NCI-H2081 (cell line): ENCODE results near the gene MAGEF1.

Experiments used
- DNase-seq, 2 experiments: peaks; one replicate each; lab custom pipeline; 2025; lab: John Stamatoyannopoulos, UW

The MAGEF1 gene

DNA sequence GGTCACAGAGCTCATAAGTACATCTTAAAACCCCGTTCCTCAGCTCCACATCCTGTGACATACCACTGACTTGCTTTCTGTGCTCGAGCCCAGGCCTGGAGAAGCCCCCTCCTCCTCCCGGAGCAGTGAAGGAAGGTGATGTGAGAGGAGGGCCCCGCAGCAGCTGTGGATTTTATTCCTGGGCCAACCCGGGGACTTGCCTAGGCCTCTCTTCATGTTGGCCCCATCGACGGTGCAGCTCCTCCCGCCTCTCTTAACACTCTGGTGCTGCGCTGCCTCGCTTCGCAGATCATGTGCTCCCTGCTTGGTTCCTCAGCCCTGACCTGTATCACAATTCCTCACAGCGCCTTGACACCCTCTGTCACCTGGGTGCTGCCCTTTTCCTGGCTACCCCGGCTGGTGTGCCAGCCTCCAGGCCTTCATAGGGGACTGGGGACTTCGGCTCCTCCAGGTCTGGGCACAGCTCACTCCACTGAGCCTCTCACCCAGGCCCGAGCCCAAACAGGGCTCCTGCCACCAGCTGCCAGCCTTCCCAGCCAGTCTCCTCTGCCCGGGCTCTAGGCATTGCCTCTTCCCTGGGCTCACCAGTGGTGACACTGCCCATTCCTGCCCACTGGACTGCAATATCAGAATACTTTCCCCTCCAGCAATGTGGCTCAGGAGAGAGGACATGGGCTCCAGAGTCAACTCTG is 21.5 kb downstream of the MAGEF1 start:
- DNase-seq, result no peak

DNA sequence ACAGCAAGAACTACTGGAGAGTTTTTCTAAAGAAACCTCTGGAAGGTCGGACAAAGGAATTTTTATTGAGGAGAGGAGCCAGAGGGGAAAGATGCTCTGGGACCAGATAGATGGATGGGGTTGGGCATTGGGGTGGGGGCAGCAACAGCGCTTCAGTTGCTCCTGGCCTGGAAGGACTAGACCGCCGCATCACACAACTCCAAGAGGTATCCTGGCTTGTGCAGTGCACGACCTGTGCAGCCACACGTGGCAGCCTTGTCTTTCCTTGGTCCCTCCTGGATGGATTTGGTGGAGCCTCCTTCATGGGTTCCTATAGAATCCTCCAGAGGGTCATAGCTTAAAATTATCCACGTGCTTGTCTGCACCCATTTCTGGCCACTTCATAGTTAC is 23.0 kb downstream of the MAGEF1 start:
- no peak for DNase-seq

DNA sequence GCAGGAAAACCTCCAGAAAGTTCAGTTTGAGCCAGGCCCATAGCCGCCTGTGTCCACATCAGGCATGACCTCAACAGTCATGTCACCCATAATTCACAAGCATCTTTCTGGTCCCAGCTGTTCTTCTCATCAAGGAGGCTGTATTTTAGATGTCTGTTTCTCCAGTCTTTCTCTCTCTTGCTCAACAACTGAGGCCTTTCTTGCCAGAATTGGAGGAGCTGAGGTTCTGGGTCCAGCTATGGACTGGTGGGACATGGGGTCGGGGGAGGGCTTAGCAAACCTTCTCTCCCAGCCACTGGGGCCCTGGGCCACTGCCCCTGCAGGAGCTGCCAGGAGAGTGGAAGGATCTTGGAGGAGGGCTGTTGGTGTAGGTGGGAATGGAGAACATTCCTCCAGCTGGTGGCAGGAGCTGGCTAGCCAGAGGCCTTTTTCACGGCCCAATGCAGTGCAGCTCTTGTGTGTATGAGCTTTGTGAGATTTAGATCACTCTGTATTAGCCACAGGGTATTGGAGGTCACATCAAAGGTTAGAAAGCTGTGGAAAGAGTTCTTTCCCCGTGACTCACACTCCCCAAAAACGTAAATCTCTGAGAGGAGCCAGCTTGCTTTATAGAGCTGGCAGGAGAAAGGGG is 23.5 kb downstream of the MAGEF1 start:
- DNase-seq, result no peak

DNA sequence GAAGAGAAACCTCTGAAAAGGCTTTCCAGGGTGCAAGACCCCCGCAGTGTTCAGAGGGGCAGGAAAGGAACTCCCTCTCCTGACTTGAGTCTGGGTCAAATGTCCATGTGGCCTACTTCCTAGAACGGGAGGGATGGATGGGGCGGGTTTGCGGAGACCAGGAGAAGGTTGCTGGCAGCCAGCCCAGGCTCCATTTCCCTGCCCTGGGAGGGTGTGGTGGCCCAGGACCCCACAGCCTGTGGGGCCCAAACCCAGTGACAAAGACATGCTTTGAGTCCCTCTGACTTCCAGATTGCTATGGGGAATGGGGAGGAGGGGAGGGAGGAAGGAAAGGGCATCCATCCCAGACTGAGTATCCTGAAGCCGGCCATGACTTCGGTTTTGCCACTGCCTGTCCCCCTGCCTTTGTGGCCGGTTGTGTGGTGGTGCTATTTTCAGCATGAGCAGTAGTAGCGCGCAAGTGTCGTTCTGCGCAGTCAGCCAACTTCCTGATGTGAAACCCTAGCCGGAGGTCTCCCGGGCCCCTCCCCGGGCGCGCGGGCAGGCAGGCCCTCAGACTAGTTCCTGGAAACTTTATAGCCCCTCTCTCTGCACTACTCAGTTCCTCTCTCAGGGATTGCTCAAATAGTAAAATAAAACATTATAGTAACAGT is 24.4 kb downstream of the MAGEF1 start:
- no peak for DNase-seq

DNA sequence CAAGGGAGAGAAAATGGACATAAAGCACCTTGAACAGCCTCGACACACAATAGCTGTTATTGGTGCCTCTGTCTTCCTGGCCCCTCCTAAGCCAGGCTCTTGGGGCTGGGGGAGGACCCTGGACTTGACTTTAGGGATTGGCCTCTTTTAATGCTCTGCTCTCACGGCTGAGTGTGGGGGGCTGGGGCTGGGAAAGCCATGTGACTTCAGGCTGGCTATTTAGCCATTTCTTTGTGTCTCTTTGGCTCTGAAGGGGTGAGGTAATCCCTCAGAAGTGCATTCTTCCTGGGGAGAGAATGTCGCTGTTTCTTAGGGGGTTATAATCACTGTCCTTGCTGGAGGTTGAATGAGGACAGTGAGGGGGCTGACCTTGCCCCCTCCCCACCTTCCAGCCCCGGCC is 26.2 kb downstream of the MAGEF1 start:
- DNase-seq, result no peak

DNA sequence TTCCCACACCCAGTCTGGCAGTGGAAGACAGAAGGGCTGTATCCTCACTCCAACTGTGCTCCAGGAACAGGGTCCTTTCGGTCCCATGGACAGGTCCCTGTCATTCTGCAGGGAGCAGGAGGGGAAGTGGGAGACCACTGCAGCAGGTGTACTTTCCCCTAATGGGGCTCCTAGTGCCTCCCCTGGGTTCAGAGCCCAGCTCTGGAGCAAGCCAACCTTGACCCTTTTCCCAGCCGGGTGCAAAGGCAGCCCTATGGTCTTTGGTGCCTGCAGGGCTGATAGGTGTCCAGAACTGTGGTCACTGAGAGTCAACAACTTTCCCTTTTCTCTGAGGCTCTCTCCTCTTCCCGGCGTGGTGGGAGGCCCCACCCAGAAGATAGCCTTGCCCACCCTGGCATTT is 26.8 kb downstream of the MAGEF1 start:
- DNase-seq, result no peak

DNA sequence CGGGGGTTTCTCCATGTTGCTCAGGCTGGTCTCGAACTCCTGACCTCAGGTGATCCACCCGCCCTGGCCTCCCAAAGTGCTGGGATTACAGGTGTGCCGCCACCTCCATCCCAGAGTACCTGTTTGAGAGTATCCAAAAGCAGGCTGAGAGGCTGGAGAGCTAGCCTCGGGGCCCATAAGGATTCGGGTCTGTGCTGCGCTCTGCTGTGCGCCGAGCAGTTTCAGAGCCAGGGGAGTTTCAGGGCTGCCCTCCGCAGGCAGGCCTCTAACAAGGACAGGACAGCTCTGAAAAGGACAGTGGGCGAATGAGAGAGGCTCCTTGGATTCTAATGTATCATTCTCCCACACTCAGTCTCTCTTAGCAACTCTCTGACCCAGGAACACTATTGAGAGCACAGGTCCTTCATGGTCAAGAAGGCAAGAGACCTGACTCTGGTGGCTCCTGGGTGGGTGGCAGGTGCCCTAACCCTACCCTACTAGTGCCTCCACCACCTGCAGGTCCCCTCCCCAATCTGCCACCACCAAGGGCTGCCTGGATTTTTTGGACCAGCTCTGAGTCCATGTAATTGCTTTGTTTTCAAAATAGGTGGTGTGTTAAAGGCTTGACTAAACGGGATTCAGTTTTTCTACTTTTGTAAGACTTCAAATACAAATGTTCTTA is 27.8 kb downstream of the MAGEF1 start:
- no peak for DNase-seq

DNA sequence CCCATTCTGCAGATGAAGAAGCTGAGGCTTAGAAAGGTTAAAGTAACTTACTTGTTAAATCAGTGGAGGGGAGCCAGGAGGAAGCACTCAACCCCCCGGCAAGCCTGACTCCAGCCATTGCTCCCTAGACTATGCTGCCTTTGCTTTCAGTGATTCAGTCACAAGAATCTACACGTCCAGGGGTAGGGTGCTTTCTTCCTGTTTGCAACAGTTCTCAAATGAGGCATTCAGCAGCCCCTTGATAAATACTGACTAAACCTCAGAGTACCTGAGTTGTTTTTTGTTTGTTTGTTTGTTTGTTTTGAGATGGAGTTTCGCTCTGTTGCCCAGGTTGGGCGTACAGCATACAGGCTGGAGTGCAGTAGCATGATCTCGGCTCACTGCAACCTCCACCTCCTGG is 28.6 kb downstream of the MAGEF1 start:
- no peak for DNase-seq

DNA sequence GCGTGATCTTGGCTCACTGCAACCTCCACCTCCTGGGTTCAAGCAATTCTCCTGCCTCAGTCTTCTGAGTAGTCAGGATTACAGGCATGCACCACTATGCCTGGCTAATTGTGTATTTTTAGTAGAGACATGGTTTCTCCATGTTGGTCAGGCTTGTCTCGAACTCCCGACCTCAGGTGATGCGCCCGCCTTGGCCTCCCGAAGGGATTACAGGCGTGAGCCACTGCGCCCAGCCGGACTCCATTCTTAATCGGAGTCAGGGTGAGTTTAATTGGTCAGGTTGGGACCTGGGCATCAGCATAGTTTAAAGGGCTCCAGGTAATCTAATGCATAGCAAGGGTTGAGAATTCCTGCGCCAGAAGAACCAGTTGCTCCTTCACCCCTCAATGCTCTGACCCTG is 29.2 kb downstream of the MAGEF1 start:
- DNase-seq, result no peak

DNA sequence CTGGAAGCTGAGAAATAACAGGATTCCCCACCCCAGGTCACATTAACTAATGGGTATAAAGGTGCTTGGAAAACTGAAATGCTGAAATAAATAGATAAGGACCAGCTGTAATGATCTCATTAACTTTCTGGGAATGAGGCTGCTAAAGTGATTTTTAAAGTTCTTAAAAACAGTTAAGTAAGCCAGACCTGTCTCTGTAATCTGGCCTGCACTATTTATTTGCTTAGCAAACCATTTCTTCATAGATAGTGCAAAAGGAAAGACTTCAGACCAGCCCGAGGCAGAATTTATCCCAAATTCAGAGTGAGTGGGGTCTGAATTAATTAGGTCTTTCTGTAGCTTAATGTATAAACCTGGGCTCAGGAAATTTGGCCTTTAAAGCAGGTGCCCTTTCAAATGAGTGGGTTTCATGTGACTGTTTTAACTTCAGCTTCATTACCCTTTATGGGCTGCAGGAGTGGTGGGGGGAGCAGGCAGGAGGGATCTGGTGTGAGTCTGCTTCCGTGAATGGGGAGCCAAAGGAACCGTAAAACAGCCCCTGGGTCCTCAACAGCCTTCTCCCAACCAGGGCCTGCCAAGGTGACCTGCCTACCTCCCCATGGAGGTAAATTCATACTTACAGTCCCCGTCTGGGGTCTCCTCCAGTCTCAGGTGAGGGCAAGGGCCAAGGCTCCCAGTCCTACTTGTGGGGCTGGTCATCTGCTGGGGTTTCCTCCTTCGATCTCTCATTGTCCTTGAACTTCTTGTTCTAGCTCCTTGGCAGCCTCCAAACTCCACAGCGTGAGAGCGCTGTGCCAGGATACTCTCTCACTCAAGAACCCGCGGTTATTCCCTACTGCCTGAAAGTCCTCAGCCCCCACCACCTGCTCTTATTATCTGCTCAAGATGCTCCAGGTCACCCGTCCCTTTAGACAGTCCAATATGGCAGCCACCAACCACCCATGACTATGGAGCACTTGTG is 31.2 kb downstream of the MAGEF1 start:
- peak in 1 of 2 experiments; percentile 21 for DNase-seq

DNA sequence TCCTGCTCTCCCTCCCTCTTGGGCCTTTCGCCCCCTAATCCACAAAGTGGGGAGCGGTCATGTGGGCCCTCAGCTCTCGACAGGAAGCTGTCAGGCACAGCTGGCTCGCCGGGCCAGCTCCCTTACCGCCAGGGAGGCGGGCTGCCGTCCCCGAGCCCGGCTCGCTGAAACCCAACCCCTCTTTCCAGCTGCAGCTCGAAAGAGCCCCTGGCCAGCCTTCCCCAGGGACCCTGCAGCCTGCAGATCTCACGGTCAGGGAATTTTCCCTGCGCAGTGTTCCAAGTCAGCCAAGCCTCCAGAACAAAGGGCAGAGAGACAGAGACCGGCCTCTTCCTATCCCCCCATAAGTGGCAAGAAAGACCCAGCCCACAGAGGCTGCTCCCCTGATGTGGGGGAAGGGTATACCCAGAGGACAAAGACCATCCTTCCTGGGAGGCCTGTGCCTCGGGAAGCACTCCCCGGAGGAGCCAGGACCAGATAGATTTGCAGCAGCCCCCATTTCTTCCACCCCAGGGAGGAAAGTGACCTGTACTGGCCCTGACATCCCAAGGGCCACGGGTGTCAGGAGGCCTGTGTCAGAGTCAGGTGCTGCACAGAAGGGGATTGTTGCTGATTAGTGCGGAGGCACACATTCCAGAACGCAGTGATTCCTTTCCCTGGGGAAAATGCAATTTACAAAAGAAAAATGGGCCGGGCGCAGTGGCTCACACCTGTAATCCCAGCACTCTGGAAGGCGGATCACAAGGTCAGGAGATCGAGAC is 32.6 kb downstream of the MAGEF1 start:
- DNase-seq, result no peak

DNA sequence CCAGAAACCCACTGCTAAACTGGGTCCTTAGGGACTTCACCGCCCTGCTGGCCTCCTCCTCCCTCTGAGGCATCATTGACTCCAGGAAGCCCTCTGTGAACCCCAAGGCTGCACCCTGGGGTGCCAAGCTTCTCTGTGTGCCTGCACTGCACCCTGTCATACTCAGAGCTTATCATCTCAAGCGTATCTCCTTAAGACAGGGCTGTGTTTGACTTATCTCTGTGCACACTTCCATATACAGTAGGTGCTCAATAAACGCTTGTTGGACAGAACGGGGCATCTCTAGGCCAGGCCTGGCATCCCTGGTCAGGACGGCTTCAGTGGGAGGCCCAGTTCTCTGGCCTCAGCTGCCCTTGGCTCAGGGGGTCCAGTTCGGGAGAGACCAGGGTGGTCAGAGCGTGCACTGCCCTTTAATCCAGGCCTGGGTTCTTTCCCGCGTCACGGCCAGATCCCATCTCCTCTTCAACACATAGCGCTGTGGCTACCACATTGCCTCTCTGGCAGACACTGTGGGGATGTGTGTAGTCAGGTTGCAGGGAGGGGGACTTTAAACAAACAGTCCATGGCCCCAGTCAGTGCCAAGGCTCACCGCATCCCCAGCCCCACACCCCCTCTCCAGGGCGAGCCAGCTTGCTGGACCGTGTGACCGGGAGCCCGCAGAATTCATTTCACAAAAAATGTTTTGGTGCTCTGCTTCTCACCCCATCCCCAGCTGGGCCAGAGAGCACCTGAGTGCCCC is 33.4 kb downstream of the MAGEF1 start:
- DNase-seq, result no peak

DNA sequence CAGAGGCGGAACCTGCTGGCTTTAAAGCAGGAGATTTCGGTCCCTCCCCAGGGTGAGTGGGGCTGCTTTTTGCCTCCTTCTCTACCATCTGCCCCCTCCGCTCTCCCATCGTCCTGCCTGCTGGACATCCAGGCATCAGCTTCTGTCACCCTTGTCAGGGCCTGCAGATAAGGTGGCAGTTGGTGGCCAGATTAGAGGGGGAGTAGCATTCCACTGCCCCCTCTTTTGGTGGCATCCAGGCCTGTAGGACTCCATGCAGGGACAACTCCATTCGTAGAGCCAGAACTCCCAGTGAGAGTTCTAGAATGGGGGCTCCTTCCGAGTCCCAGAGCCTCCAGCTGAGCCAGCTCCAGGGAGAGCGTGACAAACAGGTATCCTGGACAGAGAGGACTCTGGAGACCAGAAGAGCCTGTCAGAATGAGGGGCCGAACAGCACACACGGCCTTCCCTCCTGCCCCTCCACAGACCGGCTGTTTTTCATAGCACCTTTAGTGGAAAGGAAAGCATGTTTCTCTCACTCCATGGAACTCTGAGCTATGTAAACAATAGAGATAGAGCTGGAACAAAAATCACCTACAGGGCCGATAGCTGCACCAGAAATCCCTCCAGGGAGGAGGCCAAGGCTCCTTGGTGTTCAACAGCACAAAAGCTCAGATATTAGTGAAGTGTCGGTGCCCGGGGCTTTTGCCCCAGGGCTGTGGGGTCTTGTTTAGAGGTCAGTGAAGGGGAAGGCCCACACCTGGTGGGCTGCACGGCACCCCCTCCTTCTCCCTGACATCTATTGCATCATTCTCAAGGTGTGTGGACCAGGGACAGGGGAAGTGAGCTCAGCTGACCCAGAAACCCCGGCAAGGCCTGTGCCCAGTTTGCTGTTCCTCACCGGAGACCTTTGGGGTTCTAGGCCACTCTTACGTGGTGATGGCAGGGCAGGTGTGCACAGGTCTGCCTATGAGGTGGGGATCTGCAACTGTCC is 34.2 kb downstream of the MAGEF1 start:
- DNase-seq, result no peak

DNA sequence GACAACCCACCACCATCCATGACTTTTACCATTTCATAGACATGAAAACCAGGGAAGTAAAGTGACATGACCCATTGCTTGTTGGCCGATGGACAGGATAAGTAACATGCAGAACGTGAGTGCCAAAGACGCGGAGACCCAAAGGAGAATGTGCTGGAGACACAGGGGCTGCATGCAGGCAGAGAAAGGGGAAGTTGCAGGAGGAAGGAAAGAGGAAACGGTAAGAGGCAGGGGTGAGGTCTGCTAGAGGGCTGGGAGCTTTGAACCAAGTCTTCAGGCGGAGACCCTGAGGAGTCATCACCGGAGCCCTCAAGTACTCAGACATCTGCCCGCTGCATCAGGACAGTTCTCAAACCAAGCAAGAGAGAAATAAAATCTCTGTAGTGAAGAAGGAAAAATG is 34.9 kb downstream of the MAGEF1 start:
- no peak for DNase-seq

DNA sequence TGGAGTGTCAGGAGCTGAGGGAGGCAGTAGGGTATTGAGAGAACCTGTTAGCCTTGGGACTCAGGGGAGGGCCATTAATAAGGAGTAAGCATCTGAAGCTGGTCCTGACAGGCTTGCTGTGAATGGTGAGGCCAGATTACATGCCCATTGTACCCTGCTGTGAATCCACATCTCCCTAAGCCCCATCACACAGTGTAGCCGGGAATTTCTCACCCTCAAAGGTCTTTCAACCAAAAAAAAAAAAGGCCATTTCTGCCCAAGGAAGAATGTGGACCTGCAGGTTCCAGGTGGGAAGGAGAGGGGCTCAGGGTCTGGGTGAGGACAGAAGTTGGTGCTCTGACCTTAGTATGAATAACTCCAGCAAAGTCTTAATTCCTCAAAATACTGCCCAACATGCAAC is 37.2 kb downstream of the MAGEF1 start:
- no peak for DNase-seq

DNA sequence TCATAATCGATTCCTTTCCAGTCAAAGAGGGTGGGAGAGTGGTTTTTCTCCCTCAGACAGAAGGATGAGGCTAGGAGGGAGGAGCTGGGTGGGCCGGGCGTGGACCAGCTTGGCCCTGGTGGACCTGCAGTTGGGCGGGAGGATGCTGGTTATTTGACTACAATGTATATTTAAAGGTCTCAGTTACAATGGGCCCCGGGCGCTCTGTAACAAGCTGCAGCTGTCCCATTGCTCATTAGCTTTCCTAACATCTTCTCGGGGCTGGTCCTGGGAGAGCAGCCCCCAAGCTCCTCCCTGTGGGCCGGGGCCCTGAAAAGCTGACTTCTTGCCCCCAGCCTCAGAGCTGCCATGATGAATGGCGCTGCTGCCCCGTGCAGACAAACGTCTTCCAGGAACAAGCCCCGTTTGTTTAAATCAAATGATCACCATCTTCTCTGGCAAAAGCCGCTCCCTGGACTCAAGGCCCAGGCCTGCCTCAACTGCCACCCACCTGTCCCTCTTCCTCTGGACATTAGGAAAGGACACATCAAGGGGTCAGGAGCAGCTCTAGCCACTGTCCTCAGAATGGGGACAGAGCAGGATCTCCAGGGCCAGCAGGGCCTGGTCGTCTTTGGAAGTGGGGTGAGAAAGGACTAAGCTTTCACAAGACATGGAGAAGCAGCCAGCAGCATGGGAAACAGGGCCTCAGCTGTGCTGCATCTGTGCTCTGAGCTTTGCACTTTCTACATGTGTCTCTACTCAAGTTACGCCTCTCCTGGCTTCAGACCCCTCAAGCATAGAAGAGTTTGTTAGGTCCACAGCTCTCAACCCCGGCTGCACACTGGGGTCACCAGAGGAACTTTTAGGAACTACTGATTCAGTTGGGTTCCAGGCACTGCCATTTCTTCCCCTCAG is 38.6 kb downstream of the MAGEF1 start:
- DNase-seq, result no peak

DNA sequence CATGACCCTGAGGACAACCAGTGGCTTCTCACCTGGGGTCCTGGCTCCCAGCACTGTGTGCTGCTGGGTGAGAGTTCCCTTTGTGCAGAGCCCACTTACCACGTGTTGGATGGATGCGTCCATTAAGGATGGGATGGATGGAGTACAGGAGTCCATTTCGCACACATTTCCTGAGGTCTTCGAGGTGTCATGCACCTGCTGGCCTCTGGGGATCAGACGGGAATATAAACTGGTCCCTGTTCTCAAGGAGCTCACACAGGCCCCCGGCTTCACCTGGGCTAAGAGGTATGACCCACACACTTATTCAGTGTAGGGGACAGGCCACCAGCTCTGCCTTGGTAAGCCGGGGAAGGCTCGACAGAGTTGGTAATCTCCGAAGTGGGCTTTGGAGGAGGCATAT is 39.5 kb downstream of the MAGEF1 start:
- no peak for DNase-seq

DNA sequence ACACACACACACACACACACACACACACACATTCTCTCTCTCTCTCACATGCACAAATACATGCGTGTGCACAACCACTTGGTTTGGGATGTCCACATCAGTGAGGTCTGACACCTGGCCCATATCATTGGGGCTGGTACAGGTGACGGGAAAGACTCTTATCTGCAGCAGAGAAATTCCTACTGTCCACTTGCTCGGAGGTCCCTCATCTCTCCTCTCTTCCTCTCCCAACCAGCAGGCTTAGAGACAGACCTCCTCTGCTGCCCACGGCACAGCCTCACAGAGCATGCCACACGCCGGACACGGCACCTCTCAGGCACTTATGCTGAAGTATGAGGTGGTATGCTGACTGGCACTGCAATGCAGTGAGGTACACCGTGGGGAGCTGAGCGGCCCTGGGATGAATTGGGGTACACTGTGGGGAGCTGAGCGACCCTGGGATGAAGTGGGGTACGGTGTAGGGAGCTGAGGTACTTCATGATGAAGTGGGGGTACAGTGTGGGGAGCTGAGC is 41.7 kb downstream of the MAGEF1 start:
- no peak for DNase-seq
